LHCN-M2 (cell line): Measurements from ENCODE around the gene SLC26A9. TPM values are rescaled to one million over a fixed set of nuclear protein-coding genes. Genes with fewer than 3 reads are reported as not detected.
"Not testable (repeated sequence)": the region's sequence is repeated elsewhere in the genome, so short reads cannot be mapped to it uniquely, and the experiment has no call there.

ENCODE experiments used
- DNase-seq: peaks from one replicate; pipeline ENCODE4 v3.0.0-alpha.2; 2012; ENCODE audit warnings: low read depth
- total RNA-seq: library from RNA; depleted of rRNA; stranded (reverse); fragments of >200 nt; gene quantifications from 2 replicates; pipeline ENCODE4 v1.2.3, GENCODE V29; 2014; rRNA removed

The SLC26A9 gene
- total RNA-seq, 1 experiment from 2014 or later, result not detected

DNA sequence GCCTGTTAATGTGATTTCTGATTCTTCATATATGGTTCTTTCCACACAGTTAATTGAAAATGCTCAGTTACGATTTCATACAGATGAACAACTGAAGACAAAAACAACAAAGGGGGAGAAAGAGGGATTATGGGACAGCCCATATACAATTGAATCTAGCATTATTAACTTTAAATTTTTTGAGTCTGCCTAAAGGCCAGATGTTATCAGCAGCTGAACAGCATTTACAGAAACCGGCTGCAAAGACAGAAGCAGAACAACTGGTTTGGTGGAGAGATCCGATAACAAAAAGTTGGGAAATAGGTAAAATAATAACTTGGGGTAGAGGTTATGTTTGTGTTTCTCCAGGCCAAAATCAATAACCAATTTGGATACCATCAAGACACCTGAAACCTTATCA is 49.1 kb downstream of the SLC26A9 start:
- DNase-seq, result not testable (repeated sequence)

- DNase-seq, result not testable (repeated sequence)
Observed at GRCh38 chr1:205892175-205892574, 51.1 kb downstream of the SLC26A9 start.

DNA sequence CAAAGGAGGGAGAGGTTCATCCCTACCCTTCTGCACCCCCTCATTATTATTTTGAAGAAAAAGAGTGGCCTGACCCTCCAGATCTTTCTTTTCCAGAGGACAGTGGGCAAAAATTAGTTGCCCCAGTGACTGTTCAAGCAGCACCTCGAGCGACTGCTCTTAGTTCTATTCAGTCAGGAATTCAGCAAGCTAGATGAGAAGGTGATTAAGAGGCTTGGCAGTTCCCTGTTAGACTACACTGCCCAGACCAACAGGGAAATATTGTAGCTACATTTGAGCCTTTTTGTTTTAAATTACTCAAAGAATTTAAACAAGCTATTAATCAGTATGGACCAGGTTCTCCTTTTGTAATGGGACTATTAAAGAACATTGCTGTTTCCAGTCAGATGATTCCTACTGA is 51.8 kb downstream of the SLC26A9 start:
- DNase-seq, result not testable (repeated sequence)

GRCh38 chr1:205890631-205891030 is 52.6 kb downstream of the SLC26A9 start:
- DNase-seq, result peak; percentile 12

- DNase-seq, result peak; percentile 91
Observed at GRCh38 chr1:205889706-205890105, 53.5 kb downstream of the SLC26A9 start.

DNA sequence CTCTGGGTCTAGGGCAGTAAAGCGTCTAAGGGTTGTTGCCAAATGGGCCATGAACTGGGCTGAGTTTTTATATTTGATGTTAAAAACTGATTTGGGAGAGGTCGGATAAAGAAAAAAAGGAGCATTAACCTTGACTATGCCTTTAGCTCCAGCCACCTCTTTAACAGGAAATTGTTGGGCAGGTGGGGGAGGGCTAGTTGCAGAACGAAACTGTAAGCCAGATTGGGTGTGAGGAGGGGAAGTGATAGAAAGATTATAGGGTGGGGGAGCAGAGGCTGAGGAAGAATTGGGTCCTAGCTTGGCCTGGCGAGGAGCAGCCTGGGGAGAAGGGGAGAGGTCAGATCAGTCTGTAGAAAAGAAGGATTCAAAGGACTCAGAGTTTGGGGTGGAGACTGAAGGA is 54.2 kb downstream of the SLC26A9 start:
- not testable (repeated sequence) for DNase-seq

- no peak for DNase-seq
Observed at GRCh38 chr1:205883792-205884191, 59.5 kb downstream of the SLC26A9 start.

- DNase-seq, result no peak
Observed at GRCh38 chr1:205880923-205881322, 62.3 kb downstream of the SLC26A9 start.

DNA sequence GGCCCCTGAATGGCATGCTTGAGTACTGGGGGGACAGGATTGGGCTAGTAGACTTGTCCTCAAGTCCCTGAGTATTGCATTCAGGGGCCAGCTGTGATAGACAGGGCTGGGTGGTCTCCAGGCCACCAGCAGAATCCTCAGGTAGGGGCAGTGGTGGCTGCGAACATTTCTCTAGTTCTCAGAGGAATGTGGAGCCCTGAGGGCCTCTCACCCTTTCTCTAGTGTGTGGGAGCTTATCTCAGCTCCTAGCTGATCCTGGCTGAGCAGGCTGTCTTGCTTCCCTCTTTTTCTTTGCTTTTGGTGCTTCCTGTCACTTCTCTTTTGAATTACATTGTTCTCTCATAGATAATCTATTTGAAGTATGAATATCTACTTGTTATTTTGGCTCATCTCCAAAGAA is 63.3 kb downstream of the SLC26A9 start:
- DNase-seq, result no peak

DNA sequence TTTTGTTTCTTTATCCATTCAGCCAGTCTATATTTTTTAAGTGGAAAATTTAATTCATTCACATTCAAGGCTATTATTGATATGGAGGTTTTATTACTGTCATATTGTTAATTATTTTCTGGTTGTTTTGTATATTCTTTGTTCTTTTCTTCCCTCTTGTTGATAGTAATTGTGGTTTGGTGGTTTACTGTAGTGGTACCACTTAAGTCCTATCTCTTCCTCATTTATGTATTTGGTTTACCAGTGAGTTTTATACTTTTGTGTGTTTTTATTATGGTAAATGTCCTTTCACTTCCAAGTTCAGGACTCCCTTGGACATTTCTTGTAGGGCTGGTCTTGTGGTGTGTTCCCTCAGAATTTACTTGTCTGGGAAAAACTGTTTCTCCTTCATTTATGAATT is 65.2 kb downstream of the SLC26A9 start:
- DNase-seq, result no peak

GRCh38 chr1:205873148-205873547 is 70.1 kb downstream of the SLC26A9 start:
- not testable (repeated sequence) for DNase-seq

DNA sequence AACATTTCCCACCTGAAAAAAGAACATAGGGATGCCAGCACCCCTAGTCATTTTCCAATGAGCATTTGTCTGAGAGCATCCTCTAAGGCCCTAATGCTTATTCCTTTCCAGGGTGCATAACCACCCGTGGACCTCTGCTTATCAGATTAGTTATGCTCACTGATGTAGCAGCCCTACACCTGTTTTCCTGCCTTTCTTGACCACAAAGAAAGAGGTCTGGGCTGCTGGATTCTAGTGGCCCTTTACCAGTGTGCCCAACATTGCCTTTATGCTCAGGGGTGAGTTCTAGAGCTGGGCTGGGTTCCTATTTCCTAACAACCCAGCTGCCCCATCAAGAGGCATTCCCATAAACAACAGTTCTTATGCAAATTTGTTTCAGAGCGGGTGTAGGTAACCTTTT is 73.0 kb downstream of the SLC26A9 start:
- DNase-seq, result no peak

Other genes starting within 250 kb of the SLC26A9 start
- gene NUCKS1, start 193.3 kb downstream of the SLC26A9 start, total RNA-seq, result 154 and 175 TPM in 2 replicates
- 24.9 and 29.3 TPM in 2 replicates for gene RAB29, start 168.0 kb downstream of the SLC26A9 start, total RNA-seq
- 21.5 and 24.7 TPM in 2 replicates for gene SLC41A1, start 130.3 kb downstream of the SLC26A9 start, total RNA-seq
- gene PM20D1, start 93.3 kb downstream of the SLC26A9 start, total RNA-seq, result not detected in 2 replicates
- 3.4 and 3.9 TPM in 2 replicates for gene RAB7B, start 59.9 kb upstream of the SLC26A9 start, total RNA-seq
- not detected in 2 replicates for gene CTSE, start 80.4 kb upstream of the SLC26A9 start, total RNA-seq
- gene RHEX, start 109.7 kb upstream of the SLC26A9 start, total RNA-seq, result not detected in 2 replicates
- not detected in 2 replicates for gene AVPR1B, start 173.9 kb upstream of the SLC26A9 start, total RNA-seq